ENCODE results near the gene ALDH1A3.

ALDH1A3 gene

GRCh38 chr15:100926971-100927756 lies 47.5 kb downstream of the ALDH1A3 start:
- no peak for DNase-seq

- DNase-seq = no peak
These were observed 49.1 kb downstream of the ALDH1A3 start for GRCh38 chr15:100928632-100929280.

GRCh38 chr15:100929641-100930042 lies 50.0 kb downstream of the ALDH1A3 start:
- no peak for DNase-seq

- no peak for DNase-seq
These were observed 50.7 kb downstream of the ALDH1A3 start for GRCh38 chr15:100930306-100930848.

- DNase-seq = no peak
These were observed 51.7 kb downstream of the ALDH1A3 start for GRCh38 chr15:100931143-100931890.

- DNase-seq = no peak
These were observed 53.2 kb downstream of the ALDH1A3 start for GRCh38 chr15:100932676-100933348.

GRCh38 chr15:100934166-100934565 lies 54.5 kb downstream of the ALDH1A3 start:
- DNase-seq = no peak

GRCh38 chr15:100934726-100935125 lies 55.1 kb downstream of the ALDH1A3 start:
- peak in 1 of 2 donors; percentile 58 for DNase-seq

GRCh38 chr15:100937171-100937570 lies 57.5 kb downstream of the ALDH1A3 start:
- no peak for DNase-seq

GRCh38 chr15:100939791-100940190 lies 60.2 kb downstream of the ALDH1A3 start:
- DNase-seq = peak; percentile 59 to 65

- DNase-seq = peak; percentile 93 to 96
These were observed 61.2 kb downstream of the ALDH1A3 start for GRCh38 chr15:100940767-100941379.

GRCh38 chr15:100941536-100941935 lies 61.9 kb downstream of the ALDH1A3 start:
- peak in 1 of 2 donors; percentile 82 for DNase-seq

- DNase-seq = no peak
These were observed 63.2 kb downstream of the ALDH1A3 start for GRCh38 chr15:100942656-100943425.

GRCh38 chr15:100944244-100944895 lies 64.7 kb downstream of the ALDH1A3 start:
- DNase-seq = no peak

- DNase-seq = no peak
These were observed 65.4 kb downstream of the ALDH1A3 start for GRCh38 chr15:100944986-100945385.

GRCh38 chr15:100947760-100948429 lies 68.3 kb downstream of the ALDH1A3 start:
- DNase-seq = no peak

GRCh38 chr15:100948430-100948762 lies 68.8 kb downstream of the ALDH1A3 start:
- DNase-seq = no peak

- DNase-seq = peak in 1 of 2 donors; percentile 27
These were observed 70.1 kb downstream of the ALDH1A3 start for GRCh38 chr15:100949691-100950090.

GRCh38 chr15:100951965-100952364 lies 72.3 kb downstream of the ALDH1A3 start:
- no peak for DNase-seq

GRCh38 chr15:100952566-100952965 lies 72.9 kb downstream of the ALDH1A3 start:
- no peak for DNase-seq

All from inflammatory macrophage (primary cell).